Tibial nerve (tissue), 3 donors: ENCODE results near the gene TMEM260.

Source experiments
- POLR2A ChIP-seq, 2 donors: fragments of 450-650 bp; IDR thresholded peaks; one replicate each; pipeline ENCODE4 v1.6.1; 2017; ENCODE audit warnings: antibody characterized with exemption in 2 of 2, mild to moderate bottlenecking in 2 of 2, moderate library complexity in 2 of 2
- TF ChIP-seq, protein P1 (sequence below), 5 experiments: fragments of 200-600 bp in 3 of 5; fragments of 450-650 bp in 2 of 5; sonication (generic) in 3 of 5; IDR thresholded peaks; one replicate each; pipeline ENCODE4 v1.5.1; 2016 to 2019; ENCODE audit warnings: antibody characterized with exemption in 5 of 5, mild to moderate bottlenecking in 3 of 5, moderate library complexity in 2 of 5

DNA sequence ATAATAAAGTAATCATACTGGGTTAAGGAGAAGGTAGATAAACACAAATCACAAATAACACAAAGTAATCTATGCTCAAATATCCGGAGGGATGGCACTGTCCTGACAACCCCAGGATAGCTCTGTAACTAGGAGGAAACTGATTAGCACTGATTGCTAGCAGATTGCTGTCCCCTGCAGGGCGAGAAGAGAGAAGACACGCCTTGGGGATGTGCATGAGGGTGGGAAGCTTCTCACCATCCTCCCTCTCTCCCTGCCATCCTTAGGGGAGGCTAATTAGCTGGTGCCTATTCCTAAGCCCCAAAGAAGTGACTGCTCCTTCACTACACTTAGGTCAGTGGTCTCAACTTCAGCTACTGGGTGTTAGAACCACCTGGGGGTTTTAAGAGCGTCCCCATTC, 27.0 kb upstream of the TMEM260 start:
- no peak for TF ChIP-seq POLR2A (IDR thresholded peaks at IDR 0.05)
- TF ChIP-seq, protein P1, sequence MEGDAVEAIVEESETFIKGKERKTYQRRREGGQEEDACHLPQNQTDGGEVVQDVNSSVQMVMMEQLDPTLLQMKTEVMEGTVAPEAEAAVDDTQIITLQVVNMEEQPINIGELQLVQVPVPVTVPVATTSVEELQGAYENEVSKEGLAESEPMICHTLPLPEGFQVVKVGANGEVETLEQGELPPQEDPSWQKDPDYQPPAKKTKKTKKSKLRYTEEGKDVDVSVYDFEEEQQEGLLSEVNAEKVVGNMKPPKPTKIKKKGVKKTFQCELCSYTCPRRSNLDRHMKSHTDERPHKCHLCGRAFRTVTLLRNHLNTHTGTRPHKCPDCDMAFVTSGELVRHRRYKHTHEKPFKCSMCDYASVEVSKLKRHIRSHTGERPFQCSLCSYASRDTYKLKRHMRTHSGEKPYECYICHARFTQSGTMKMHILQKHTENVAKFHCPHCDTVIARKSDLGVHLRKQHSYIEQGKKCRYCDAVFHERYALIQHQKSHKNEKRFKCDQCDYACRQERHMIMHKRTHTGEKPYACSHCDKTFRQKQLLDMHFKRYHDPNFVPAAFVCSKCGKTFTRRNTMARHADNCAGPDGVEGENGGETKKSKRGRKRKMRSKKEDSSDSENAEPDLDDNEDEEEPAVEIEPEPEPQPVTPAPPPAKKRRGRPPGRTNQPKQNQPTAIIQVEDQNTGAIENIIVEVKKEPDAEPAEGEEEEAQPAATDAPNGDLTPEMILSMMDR (IDR thresholded peaks at IDR 0.05) = no peak
